CD4-positive, alpha-beta T cell treated with Interleukin-10 for 1 hour (primary cell): ENCODE measurements around the gene BRD3OS.

Experiments used
- DNase-seq: peaks from one replicate; pipeline ENCODE4 v3.0.0-alpha.2; 2020

Gene BRD3OS

GRCh38 chr9:134053941-134054761 is 28.9 kb downstream of the BRD3OS start:
- no peak for DNase-seq

DNA sequence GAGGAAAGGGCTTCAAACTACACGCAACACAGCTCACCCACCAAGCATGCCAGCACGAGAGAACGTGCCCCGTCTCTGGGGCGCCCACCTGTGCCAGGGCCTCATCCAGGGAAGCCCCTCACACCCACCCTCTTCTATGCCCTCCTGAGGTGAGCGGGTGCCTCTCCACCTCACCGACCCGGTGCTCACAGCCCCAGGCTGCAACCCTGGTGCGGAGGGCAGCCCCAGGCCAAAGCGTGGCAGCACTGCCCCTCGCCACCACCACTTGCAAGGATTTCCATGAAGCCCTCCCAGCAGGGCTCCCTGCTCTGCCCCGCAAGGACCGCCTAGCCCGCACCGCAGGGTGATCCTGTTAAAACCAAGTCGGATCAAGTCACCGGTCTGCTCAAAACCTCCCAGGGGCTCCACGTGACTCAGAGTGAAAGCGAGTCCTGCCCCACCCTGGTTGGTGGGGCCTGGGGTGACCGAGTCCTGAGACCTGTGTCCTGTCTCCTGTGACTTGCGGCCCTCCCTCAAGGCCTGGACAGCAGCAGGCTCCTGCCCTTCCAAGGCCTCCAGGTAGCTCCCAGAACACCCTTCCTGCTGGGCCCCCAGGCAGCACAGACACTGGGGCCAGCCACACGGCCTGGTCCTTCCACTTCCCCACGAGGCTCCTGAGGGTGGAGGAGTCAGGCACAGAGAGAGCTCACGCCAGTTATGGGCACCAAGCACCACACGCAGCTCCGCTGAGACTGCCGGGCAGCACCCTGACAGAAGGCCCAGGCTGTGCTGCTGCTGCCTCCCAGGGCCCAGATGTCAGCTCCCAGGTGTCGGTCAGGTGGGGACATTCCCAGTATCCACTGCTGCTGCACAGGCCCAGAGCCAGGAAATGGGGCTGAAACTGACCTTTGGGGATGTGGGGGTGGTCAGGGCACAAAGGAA is 29.9 kb downstream of the BRD3OS start:
- no peak for DNase-seq

DNA sequence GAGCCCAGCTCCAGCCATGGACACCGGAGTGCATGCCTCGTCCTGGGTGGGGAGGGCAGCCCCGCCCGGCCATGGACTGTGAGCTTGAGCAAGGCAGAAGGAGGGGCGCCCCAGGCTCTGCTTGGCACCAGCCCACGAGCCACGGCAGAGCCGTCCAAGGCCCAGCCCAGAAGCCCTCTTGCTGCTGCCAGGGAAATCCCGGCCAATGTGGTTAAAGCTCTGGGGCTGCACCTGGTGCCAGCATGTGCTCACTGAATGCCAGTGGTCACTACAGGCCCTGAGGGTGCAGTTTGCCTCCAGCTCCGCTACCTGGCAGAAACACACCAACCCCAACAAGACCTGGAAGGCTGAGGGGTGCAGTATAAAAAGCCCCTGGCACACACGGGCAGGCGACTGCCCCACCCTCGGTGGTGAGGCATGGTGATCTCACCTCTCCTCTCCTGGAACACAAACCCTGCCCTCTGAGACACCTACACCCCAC is 30.7 kb downstream of the BRD3OS start:
- DNase-seq, result no peak

DNA sequence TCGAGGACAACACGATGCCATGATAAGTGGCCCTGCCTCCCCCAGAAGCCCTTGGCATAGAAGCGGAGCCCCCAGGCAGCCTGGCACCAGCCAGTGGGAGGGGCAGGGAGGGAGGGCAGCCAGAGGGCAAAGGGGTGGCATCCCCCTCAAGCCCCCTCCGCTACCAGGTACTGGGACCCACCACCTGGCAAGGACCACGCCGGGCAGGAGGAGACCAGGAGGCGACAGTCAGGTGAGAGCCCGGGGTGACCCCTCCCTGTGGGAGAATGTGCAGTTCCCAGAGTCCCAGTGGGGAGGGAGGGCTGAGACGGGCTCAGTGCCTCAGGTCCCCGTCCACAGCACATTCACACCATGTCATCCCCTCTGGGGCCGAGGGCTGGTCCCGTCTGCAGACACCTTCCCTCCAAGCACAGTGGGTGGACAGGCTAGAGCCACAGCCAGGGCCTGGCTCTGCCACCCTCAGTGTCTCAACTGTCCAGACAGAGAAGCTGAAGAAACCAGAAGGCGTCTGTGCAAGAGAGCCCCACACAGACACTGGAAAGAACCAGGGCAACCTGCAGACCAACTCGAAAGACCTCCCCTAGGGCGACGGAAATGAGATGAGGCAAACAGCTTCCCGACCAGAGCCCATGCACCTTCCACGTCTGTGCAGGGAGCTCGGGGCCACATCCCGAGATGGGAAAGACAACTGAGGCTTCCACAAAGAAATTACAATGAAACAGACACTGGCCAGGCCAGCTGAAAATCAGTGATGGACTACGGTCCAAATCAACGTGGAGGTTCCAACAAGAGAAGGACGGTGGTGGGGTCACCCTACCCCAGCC is 31.4 kb downstream of the BRD3OS start:
- DNase-seq, result no peak

DNA sequence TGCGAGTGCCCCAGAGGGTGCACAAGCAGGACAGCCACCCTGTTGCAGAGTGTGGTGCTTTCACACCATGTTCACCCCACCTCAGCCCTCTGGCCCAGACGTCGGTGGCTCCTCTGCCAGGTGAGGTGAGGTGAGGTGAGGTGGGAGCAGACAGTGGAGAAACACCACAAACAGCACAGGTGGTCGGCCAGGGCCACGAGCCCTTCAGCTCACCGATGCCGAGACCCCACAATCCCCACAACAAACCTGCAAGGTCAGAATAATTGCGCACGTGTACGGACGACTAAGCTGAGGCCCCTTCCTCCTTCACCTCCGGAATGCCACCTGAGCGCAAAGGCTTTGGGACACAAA is 32.0 kb downstream of the BRD3OS start:
- no peak for DNase-seq

GRCh38 chr9:134057751-134058701 is 32.7 kb downstream of the BRD3OS start:
- DNase-seq, result no peak

GRCh38 chr9:134058716-134059115 is 33.4 kb downstream of the BRD3OS start:
- no peak for DNase-seq

DNA sequence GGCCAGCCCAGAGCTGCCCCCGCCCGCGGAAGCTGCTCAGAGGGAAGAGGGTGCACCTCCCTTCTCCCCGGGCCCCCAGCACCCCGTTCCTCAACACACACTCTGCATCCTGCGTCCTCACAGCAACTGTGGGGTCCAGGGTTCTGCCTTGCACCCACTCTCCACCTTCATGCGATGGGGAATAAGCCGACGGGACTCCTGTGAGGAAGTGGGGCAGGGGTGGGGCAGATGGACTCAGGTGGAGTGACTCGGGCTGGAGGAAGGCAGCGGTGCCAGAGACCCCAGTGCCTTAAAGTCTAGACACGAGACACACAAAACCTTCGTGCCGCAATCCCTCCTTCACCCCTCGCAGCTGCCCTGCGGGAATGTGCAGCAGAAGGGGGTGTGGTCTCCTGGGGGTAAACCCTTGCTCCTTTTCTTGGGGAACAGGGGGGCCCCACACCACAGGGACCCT is 33.9 kb downstream of the BRD3OS start:
- DNase-seq, result no peak

- peak; percentile 4 for DNase-seq
These were observed 34.5 kb downstream of the BRD3OS start for GRCh38 chr9:134059661-134060395.

DNA sequence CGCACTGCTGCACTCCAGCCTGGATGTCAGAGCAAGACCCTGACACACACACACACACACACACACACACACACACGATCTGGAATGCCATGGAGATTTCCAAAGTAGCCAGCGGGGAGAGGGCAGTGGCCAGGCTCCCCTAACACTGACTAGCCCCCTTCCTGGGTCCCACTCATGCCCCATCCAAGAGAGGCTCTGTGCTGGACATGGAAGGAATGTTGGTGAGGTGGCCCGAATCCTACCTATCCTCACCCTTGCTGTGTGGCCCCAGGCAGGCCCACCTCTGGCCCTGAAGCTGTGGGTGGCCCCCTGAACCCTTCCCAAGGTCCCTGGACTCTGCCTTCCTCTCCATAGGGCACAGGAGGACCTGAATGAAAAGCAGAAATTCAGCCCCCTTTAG is 35.3 kb downstream of the BRD3OS start:
- no peak for DNase-seq

DNA sequence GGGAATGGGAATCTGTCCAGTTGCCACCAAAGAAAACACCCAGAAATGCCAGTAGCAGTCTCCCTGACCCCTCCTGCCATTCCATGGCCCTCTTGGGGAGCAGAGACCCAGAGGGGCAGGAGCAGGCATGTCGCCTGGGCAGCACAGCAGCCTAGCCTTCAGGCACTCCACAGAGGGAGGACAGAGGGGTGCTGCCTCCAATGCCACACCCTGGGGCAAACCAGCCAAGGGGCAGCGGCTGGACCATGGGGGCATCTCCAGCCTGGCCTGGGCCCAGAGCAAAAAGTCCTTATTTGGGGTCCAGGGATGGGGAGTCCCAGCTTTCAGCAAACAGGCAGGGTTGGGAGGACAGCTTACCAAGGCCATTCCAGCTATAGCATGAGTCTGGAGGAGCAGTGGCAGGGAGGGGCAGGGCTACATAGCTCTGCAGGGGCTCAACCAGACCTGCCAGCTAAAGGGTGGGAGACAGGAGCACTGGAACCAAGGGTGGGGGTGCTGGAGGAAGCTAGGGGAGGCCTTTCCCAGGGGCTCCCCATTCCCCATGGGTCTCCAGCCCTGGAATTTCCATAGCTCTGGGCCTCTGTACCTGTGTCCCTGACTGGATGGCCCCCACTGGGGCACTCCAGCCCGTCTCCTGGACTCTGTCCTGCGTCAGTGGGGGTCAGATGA is 35.9 kb downstream of the BRD3OS start:
- DNase-seq, result no peak

DNA sequence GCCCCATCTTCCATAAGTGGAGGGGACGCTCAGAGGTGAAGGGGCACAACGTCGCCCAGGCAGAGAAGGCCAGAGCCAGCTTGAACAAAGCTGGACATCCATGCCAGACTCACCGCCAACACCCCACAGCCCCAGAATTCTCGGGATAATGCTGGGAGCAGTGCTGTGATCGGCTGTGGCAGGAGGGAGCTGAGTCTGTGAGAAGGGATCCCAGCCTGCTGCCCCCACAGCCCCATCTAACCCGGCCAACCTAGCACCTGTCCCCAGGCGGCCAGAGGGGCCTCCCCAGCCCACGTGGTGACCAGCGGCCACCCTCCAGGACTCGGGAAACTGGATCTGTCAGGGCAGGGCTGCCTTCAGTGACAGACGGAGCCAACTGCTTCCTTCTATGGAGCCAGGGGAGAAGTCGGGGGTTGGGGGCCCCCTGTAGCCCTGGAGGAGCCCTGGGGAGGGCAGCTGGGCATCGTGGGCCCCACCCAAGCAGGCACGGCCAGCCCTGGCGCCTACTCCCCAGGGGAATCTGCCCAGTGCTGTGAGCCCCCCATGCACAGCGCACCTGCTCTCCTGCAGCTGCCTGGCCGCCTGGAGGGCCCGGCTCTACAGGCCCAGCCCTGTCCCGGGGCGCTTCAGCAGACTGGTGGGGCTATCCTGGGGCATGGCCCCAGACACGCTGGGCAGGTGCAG is 36.5 kb downstream of the BRD3OS start:
- no peak for DNase-seq

DNA sequence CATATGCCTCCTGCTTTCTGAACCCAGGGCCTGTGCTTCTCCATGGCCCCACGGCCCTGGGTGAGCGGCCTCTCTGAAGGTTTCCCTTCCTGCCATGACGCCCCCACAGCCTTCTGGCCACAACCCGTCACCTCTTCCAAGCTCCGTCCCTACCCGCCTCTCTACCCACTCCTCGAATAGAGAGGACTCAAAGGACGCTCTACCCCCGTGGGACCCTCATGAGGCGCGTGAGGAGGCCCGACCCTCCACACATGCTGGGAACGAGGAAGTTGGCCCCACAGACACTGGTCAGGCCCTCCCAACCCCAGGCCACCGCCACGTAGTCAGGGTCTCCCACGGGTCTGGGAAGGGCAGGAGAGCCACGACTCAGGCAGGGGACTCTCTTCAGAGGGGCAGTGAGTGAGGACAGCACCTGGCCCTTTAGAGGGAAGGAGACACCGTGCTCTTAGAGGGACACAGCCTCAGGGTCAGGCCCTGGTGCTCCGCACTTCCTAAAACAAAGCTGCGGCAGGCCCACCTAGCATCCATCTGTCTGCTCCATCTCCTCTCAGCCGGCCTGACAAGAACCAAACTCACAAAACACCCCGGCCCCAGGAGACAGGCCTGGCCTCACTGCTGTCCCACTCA is 37.3 kb downstream of the BRD3OS start:
- no peak for DNase-seq

GRCh38 chr9:134063088-134063570 is 37.8 kb downstream of the BRD3OS start:
- no peak for DNase-seq

DNA sequence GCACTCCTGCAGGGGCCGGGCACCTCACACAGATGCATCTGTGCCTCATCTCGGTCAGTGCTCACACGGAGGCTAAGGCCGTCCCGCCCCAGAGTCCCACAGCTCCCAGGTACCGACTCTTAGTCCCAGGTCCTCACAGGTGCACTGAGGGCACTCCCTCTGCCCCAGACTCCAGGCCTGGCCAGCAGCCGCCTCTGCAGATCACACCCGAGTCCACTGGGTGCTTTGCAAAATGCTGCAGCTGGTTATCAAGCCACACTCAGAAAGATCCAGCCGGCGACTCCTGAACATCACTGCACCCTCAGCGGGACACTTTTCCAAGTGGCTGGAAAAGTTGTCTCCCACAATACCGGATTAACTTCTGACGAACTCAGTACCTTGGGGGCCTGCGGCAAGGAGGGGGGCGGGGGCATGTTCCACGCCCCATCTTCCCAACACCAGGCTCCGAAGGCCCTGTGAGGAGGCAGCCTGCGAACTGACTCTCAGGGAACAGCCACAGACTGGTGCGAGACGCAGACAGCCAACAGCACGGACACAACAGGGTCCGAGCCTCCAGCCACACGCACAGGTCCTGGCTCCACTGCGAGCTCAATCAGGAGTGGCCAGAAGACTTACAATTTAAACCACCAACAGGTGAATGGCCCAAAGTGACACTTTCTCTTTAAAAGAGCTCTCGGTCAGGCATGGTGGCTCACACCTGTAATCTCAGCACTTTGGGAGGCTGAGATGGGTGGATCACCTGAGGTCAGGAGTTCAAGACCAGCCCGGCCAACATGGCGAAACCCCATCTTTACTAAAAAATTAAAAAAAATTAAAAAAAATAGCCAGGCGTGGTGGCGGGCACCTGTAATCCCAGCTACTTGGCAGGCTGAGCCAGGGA is 38.5 kb downstream of the BRD3OS start:
- no peak for DNase-seq

GRCh38 chr9:134064711-134065110 is 39.4 kb downstream of the BRD3OS start:
- DNase-seq, result no peak

DNA sequence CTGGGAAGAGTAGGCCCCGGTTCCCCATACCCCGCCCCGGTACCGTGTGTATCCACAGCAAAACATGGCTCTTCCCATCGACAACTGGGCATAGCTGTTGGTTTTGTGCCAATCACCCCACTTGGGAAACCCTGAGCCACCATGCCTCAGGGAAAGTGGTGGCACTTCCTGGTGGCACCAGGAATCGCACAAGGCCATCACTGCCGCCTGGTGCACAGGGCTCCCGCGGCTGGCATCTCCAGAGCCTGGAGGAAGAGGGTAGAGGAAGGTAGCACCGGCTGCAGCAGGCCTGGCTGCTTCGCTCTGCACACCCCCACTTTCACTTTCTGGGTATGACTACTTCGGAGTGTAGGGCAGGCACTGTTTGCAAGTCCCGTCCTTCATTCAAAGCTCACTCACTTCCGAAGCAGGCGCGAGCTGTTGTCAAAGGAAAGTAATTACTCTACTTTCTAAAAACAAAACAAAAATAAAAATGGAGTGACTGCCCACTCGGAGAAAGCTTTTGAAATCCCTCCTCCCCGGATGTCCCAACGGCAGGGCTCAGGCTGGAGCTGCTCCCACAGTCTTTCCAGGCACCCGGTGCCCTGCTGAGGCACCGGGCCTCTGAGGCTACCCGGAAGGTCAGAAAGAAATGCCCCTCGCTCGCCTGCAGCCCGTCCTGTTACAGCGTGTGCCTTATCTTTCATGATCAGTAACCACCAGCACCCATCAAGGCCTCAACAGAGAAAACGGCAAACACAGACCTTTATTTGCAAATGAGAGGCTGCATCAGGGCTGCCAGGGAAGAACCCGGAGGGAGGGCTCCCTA is 40.5 kb downstream of the BRD3OS start:
- peak; percentile 60 for DNase-seq
